ENCODE measurements around the gene RAVER2.

The RAVER2 gene

DNA sequence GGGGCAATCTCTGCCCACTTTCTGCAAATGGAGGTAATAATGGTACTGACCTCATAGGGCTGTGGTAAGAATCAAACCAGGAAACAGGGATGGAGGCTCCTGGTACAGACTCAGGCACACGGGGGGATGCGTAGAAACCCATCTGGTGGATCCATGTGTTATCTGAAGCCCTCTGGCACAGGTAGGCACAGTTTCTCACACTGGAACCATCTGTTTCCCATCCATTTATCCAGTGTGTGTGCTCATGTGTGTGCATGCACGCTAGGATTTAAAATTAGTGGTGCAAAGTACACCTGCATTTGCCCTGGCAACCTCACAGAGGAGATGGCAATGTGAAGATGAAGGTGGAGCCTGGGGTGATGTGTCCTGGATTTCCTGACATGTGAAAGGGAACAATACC, 103.3 kb downstream of the RAVER2 start:
- no peak for DNase-seq

DNA sequence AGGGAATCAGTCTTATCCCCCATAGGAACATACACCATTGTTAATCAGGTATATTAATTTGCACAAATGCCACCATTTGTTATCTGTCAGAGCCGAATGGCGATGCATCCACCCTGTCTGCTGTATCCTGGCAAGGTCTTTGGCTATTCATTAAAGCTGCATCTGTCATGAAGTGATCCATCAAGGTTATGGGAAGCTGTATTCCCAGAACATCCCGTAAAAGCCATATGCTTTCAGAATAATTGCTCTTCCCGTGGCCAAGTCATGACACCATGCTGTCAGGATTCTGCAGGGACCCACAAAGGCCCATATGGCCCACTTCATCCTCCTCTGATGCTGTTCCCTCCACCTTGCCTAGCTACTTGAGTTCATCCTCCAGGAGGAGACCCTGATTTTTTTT, 103.9 kb downstream of the RAVER2 start:
- DNase-seq, result no peak

- DNase-seq, result no peak
Measured at GRCh38 chr1:64849942-64850341, 105.1 kb downstream of the RAVER2 start.

DNA sequence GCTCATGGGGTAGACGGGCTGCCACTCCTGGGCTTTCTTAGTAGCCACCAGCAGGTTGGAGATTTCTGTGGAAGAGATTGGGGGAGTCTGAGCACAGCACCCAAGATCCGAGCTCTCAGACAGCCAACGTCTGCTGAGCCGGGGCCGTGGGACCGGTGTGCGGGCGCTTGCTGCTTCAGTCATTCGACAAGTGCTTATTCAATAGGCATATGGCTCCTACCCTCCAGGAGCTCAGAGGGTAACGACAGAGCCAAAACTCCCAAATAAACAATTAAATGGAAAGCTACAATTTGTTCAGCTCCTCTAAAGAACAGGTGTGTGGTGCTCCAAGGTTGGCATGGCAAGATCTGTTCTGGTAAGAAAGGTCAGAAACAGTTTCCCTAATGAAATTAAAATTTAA, 106.0 kb downstream of the RAVER2 start:
- no peak for DNase-seq

GRCh38 chr1:64851664-64852063, 106.8 kb downstream of the RAVER2 start:
- DNase-seq, result no peak

- no peak for DNase-seq
Measured at GRCh38 chr1:64854674-64855073, 109.8 kb downstream of the RAVER2 start.

DNA sequence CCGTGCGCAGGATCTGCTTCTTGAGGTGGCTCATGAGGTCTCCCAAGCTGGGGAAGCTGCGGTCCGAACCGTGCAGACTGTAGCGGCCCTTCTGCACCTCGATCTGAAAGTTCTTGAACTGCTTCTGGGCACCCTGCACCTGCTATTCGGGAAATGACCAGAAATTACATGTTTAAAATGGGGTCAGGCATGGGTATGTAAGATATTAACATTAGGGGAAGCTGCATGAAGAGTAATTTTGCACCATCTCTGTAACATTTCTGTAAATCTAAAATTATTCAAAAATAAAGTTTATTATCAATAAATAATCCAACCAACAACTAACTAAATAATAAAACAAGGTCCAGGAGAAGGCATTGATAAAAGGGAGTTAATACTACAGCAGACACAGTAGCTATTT, 110.7 kb downstream of the RAVER2 start:
- no peak for DNase-seq

- DNase-seq, result no peak
Measured at GRCh38 chr1:64856553-64856952, 111.7 kb downstream of the RAVER2 start.

DNA sequence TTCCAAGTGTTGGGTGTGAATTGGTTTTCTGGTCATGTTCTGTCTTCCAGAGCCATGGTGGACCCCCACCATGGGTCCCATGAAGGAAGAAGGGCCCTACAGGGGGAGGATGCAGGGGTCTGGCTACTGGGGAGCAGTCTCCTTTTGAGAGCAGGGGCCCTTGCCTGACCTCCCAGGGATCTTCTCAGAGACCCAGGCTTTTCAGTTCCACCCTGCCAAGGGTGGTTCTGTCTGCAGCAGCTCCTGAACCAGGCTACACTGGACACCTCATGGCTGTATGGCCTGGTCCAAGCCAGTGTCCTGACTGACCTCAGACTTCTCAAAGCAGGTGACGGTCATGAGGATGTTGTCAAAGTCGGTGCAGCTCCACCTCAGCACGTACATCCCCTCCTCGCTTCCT, 112.5 kb downstream of the RAVER2 start:
- no peak for DNase-seq

GRCh38 chr1:64861611-64862010, 116.7 kb downstream of the RAVER2 start:
- DNase-seq, result no peak

- DNase-seq, result peak; percentile 99
Measured at GRCh38 chr1:64864018-64864940, 119.4 kb downstream of the RAVER2 start.

DNA sequence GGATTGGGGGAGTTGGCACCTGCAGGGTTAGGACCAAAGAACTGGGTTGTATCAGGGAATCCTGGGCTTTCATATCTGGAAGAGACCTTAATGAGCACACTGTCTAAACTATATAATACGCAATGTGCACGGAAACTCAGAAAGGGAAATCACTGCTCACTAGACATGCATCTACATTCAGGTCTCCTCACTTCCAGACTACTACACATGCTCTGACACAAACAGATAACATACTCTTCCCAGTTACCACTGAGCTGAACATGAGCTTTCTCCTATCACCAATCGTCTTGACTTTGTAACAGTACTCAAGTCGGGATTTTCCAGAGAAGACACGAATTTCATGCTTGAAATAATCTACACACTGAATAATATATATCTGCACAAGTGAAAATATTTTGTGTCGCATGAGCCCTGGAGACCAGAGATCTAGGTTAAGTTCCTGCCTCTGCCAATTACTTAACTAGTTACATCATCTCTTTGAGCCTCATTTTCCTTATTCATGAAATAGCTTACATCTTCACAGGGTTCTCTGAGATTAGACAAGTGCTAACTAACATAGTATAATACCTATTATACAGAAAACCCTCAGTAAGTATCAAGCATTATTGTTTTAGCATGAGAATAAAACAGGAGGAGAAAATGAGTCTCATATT, 120.4 kb downstream of the RAVER2 start:
- DNase-seq, result no peak

- DNase-seq, result no peak
Measured at GRCh38 chr1:64866689-64867088, 121.8 kb downstream of the RAVER2 start.

DNA sequence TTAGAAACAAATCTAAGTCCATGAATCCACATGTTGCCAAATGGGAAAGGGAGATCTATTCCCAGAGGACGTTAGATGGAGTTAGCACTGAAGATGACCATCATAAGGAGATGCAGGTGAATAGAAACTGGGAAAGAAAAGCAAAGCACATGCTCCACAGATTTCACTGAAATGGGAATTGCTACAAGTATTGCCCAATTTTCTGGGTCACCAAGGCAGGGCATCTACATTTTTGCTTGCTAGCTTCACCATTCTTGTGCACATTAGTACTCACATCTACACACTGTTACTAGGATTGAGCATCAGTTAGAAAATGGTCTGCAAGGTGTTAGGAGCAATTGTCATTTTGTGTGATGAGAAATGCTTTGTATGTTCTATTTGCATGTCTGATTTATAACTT, 122.4 kb downstream of the RAVER2 start:
- DNase-seq, result no peak

DNA sequence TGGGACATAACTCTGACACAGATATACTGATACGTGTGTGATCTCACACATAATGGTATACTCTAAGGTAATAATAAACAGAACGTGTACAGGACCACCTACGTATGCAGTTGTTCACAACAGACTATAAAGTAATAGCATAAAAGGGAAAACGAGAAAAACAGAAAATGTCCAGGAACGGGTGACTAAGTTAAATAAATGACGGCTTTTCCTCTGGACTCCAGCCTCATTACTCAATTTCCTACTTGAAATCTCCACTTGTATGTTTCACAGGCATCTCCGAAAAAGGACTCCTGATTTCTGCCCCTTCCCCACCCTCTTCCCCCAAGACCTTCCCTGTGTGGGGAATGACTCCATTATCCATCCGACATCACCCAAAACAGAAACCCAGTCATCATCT, 126.4 kb downstream of the RAVER2 start:
- no peak for DNase-seq

DNA sequence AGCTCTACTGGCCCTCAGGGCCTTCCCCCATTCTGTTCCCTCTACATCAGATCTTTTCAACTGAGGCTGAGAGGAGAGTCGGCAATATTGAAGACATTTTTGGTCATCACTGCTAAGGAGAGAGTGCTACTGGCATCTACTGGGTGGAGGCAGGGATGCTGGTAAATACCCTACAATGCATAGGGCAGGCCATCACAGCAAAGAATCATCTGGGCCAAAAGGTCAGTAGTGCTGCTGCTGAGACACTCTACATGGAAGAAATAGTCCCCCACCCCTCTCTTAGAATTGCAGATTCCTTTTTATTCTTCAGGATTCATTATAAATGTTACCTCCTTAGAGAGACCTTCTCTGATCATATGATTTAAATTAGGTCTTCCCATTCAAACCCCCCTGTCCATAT, 127.2 kb downstream of the RAVER2 start:
- DNase-seq, result no peak

DNA sequence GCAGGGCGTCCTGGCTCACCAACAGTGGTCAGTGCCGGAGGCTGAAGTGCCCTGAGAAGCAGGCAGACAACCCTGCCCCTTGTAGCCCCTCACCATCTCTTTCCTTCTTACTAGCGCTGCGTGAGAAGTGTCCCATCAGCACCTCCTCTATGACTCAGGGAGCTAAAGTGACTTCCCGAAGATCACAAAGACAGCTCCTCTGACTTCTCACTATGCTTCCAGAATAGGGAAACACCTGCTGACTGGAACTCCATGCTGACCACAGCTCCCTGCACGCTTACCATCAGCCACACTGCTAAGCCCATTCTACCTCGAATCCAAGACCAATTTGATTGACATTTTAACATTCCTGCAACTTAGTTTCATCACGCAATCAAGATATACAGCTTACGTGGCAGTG, 128.7 kb downstream of the RAVER2 start:
- DNase-seq, result no peak

- no peak for DNase-seq
Measured at GRCh38 chr1:64874666-64875065, 129.8 kb downstream of the RAVER2 start.

- DNase-seq, result no peak
Measured at GRCh38 chr1:64875101-64875500, 130.2 kb downstream of the RAVER2 start.

- DNase-seq, result no peak
Measured at GRCh38 chr1:64875606-64876005, 130.7 kb downstream of the RAVER2 start.

DNA sequence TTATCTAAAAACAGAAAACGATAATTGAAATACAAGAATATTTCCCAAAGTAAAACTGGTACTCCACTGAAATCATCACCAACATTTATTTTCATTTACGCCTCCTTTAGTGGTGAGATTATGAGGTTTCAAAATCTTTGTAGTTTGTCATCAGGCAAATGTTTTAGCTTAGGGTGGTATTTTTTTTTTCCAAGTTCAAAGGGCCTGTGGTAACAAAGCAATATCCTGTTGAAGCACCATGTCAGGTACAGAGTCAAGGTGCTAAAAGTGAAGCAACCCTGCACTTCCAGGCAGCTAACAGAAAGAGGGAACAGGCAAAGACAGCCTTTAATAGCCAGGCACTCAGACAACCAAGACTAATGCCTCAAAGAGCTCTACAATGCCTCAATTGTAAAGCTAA, 132.3 kb downstream of the RAVER2 start:
- DNase-seq, result no peak

DNA sequence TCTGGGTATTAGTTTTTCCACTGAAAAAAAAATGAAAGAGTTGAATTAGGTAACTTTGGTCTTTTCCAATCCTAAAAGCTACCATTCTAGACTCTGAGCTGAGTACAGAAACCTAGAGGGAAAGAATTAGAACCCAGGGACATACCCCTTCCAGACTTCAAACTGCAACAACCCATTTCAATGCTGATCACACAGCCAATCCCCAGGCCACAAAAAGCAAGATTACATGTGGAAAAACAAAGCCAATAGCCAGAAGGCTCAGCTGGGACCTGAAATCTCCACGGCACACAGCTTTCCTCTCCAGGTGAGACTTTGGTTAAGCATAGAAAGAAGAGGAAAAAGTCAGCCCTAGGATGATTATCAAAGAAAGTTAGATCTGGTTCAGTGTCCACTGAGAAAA, 132.7 kb downstream of the RAVER2 start:
- DNase-seq, result no peak

- no peak for DNase-seq
Measured at GRCh38 chr1:64878090-64878489, 133.2 kb downstream of the RAVER2 start.

DNA sequence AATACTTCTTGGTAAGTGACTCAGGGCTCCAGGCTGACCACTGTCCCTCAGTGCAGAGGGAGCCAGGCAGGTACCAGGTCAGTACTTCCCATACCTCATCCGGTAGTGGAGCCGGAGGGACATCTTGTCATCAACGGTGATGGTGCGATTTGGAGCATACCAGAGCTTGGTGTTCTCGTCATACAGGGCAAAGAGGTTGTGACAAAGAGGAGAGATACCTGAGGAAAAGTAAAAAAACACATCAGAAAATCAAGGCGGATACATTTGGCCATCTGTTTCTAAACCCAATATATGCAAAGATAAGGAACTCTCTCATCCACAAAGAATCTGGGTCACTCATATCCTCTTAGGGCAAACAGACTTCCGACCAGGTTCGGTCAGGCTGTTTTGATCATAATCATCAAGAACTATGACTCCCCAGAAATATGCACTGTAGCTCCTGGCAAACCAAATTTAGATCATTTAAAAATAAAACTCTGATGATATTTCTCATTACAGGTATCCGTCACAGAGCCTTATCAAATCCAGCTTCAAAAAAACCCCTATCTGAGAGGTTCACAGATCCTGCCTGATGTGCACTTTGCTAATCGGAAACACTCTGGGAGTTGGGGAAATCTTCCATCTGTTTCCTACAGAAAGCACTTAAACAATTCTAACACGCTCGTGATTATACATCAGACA, 134.2 kb downstream of the RAVER2 start:
- DNase-seq, result no peak

Data from RPMI8226 (cell line).